OCI-LY3 (cell line): ENCODE measurements around the gene PKM.

Experiments used
- EZH2phosphoT487 ChIP-seq: fragments of 200-600 bp; shearing (Covaris generic); IDR thresholded peaks from 2 replicates; pipeline ENCODE4 v1.6.1; 2018; ENCODE audit warnings: antibody characterized with exemption, mixed run types, low read depth
- TF ChIP-seq, protein P1 (sequence below): fragments of 200-600, 300-600 bp; sonication (generic); IDR thresholded peaks from 2 replicates; pipeline ENCODE4 v1.5.1; 2014; ENCODE audit warnings: antibody characterized with exemption, low read length, low read depth

DNA sequence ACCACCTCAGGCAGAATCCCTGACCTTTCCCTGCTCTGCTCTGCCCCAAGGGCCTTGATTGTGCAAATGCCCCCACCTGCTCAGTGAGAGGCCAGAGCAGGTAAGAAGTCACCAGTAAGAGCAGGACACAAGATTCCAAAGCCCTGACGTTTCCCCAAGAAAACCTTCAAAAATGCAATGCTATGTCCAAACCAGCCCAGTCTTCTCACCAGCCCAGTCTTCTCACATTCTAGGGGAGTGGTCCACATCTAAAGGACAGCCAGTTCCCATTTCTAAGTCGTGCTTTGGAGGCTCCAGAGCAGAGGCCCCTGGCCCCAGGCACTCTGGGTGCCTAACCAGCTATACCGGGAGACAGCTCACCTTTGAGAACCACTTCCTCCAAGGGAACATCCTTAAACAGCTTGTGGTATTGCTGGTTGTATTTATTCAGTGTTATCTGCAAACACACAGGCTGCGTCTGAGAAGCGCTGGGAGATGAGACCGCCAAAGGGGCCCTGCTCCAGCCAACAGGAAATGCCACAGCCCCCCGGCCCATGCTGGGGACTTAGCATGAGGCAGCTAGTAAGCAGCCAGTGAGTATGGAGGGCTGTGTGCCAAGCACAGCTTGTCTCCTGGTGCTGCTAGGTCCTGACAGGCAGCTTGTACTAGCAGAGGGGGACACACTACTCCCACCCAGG, 62.7 kb downstream of the PKM start:
- TF ChIP-seq, protein P1, sequence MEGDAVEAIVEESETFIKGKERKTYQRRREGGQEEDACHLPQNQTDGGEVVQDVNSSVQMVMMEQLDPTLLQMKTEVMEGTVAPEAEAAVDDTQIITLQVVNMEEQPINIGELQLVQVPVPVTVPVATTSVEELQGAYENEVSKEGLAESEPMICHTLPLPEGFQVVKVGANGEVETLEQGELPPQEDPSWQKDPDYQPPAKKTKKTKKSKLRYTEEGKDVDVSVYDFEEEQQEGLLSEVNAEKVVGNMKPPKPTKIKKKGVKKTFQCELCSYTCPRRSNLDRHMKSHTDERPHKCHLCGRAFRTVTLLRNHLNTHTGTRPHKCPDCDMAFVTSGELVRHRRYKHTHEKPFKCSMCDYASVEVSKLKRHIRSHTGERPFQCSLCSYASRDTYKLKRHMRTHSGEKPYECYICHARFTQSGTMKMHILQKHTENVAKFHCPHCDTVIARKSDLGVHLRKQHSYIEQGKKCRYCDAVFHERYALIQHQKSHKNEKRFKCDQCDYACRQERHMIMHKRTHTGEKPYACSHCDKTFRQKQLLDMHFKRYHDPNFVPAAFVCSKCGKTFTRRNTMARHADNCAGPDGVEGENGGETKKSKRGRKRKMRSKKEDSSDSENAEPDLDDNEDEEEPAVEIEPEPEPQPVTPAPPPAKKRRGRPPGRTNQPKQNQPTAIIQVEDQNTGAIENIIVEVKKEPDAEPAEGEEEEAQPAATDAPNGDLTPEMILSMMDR = no peak
- no peak for TF ChIP-seq EZH2phosphoT487
